Ovary (tissue), 10 donors: ENCODE data around the gene CACNG6. TPM values are rescaled to one million over a fixed set of nuclear protein-coding genes. Genes with fewer than 3 reads are reported as not detected.

Experiments used
- DNase-seq, 5 donors: peaks; one replicate each; pipeline ENCODE4 v3.0.0-alpha.2; 2019 to 2020
- H3K27ac ChIP-seq, 2 donors: fragments of 200-600 bp; one replicate each; pipeline versions ENCODE4 v1.5.1 to v1.8.0; 2019 to 2022
- H3K27me3 ChIP-seq: fragments of 200-600 bp; one replicate; pipeline ENCODE4 v1.8.0; 2022
- H3K36me3 ChIP-seq: fragments of 200-600 bp; sonication (generic); one replicate; pipeline ENCODE4 v1.5.1; 2019
- H3K4me1 ChIP-seq: one replicate; pipeline ENCODE4 v1.8.1; 2013; ENCODE audit warnings: mild to moderate bottlenecking, moderate library complexity; ENCODE audit not compliant: insufficient read depth
- H3K4me3 ChIP-seq: fragments of 200-600 bp; sonication (generic); one replicate; pipeline ENCODE4 v1.5.1; 2017
- H3K9me3 ChIP-seq, 2 donors: fragments of 200-600 bp in 1 of 2; sonication (generic) in 1 of 2; one replicate each; pipeline versions ENCODE4 v1.5.1 to v1.8.1; 2013 to 2019; ENCODE audit warnings: mild to moderate bottlenecking in 1 of 2, moderate library complexity in 1 of 2
- CTCF ChIP-seq, 3 donors: fragments of 450-650 bp in 2 of 3; fragments of 200-600 bp in 1 of 3; IDR thresholded peaks; one replicate each; pipeline versions ENCODE4 v1.5.1 to v1.8.0; 2016 to 2022; ENCODE audit warnings: antibody characterized with exemption in 3 of 3, mild to moderate bottlenecking in 1 of 3
- EP300 ChIP-seq: sonication (generic); formaldehyde crosslinking; IDR thresholded peaks from one replicate; pipeline ENCODE4 v1.6.1; 2017; ENCODE audit warnings: antibody characterized with exemption
- POLR2A ChIP-seq: fragments of 450-650 bp; IDR thresholded peaks from one replicate; pipeline ENCODE4 v1.6.1; 2017; ENCODE audit warnings: antibody characterized with exemption, mild to moderate bottlenecking, moderate library complexity
- WGBS, 3 donors: extraction: QIAGEN DNeasy Blood & Tissue Kit in 1 of 3; methylation state at CpG; one replicate each; pipeline versions ENCODE4 v1.1.5 to v1.1.7; 2013 to 2017; 5-methylcytosine and 5-hydroxymethylcytosine counted together
- intact Hi-C, 4 donors: fragments of 100-400 bp; cut with DNase I; formaldehyde crosslinking; loops; one replicate each; pipeline versions ENCODE4 v1.11.0 to v1.15.1; 2022 to 2023
- long read RNA-seq, 3 donors: library from polyadenylated mRNA in 2 of 3; unstranded in 2 of 3; transcript quantifications; one replicate each; pipeline ENCODE4 v2.0.0 and lab custom pipeline, GENCODE V29; 2021 to 2026
- polyA plus RNA-seq, 2 donors: library from polyadenylated mRNA; stranded (reverse); fragments of 200-250 nt in 1 of 2; fragments of 350-450 nt in 1 of 2; fragmentation: Illumina TruSeq in 1 of 2; extraction: RNeasy Lipid Tissue Mini Kit (QIAGEN cat#74804) in 1 of 2; gene quantifications; one replicate each; pipeline ENCODE4 v1.2.3, GENCODE V29; 2013 to 2014
- total RNA-seq, 7 donors: library from RNA; depleted of rRNA in 2 of 7; stranded (reverse); fragments of >200 nt in 2 of 7; fragmentation: NEBNext Ultra II Directional in 3 of 7; extraction: Animal tissue kit (Norgen Biotek cat#: 25700) in 3 of 7; gene quantifications; one replicate each; pipeline versions ENCODE4 v1.1.0 to v1.2.4, GENCODE V29; 2016 to 2023
- donor health status: DM: no; HTN: no; CAD: no; lungs with moderate emphysema.
- donor health status: DM: no; HTN: no; CAD: no.
- donor health status: Bipolar disorder and iron deficiency.
- donor health status: DM: yes; HTN: yes; CAD: no.
- donor health status: DM: no; HTN: no; CAD: no.
- donor health status: DM: yes; HTN: yes; CAD: no.

Gene CACNG6, protein sequence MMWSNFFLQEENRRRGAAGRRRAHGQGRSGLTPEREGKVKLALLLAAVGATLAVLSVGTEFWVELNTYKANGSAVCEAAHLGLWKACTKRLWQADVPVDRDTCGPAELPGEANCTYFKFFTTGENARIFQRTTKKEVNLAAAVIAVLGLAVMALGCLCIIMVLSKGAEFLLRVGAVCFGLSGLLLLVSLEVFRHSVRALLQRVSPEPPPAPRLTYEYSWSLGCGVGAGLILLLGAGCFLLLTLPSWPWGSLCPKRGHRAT
- total RNA-seq, result 1 to 10 TPM in 1 of 7 donors, under 1 TPM in 1, not detected in 5; 0.15 to 3.2 TPM
- polyA plus RNA-seq, result not detected
- long read RNA-seq, donor 1, result 0 reads
- long read RNA-seq, donor 2, result 0 reads
- long read RNA-seq, donor 3, result 0 reads

GRCh38 chr19:53991224-53992113 lies at the start of gene CACNG6:
Gene CACNG6, plus strand, starts transcription at chr19:53991637. Its CDS starts 1,241 bp downstream, at chr19:53992878.
- Histone ChIP-seq H3K27me3 (no peaks in the 10 kb centered on the region), H3K36me3 (no peaks in the 10 kb centered on the region), H3K4me3 (no peak within 1 kb of the TSS), H3K4me1 (no peaks in the 10 kb centered on the region), H3K9me3 (no peaks in the 10 kb centered on the region), H3K27ac (no peak within 1 kb of the TSS)
- TF ChIP-seq EP300 (no peak), POLR2A (no peak), CTCF (IDR thresholded peaks at IDR 0.05) (no peak)
- DNase-seq, result no peak
- 3 to 9% (median 6%) methylated on average over 30 to 66 of the region's 66 CpGs for WGBS, 3 donors
- intact Hi-C loops, result no loop called here

- TF ChIP-seq EP300, result no peak
- no peak for TF ChIP-seq POLR2A
- TF ChIP-seq CTCF (IDR thresholded peaks at IDR 0.05), result no peak
- 2 to 6% (median 3%) methylated on average over 49 to 55 of the region's 55 CpGs for WGBS, 3 donors
- Histone ChIP-seq H3K9me3 (peaks cover 0 to 8% of the 10 kb centered on the region in 2 donors), H3K4me3 (no peak overlapping the region), H3K4me1 (no peaks in the 10 kb centered on the region), H3K36me3 (no peaks in the 10 kb centered on the region), H3K27ac (no peak overlapping the region), H3K27me3 (no peaks in the 10 kb centered on the region)
- no peak for DNase-seq
- intact Hi-C loops, result no loop called here
These were observed 49.2 kb upstream of the CACNG6 start for GRCh38 chr19:53942001-53942786.

- no peak overlapping the region for H3K4me3 ChIP-seq
- 76 to 80% (median 78%) methylated on average over 4 of the region's 4 CpGs for WGBS, 3 donors
- H3K27ac ChIP-seq, result no peak overlapping the region
- no peaks in the 10 kb centered on the region for H3K4me1 ChIP-seq
- DNase-seq, result no peak
- no peaks in the 10 kb centered on the region for H3K36me3 ChIP-seq
- no peak for TF ChIP-seq CTCF (IDR thresholded peaks at IDR 0.05)
- no peak for TF ChIP-seq EP300
- no peak for TF ChIP-seq POLR2A
- H3K27me3 ChIP-seq, result no peaks in the 10 kb centered on the region
- peaks cover 0 to 8% of the 10 kb centered on the region in 2 donors for H3K9me3 ChIP-seq
- intact Hi-C loops, result no loop called here
These were observed 47.0 kb upstream of the CACNG6 start for GRCh38 chr19:53944416-53944815.

- Histone ChIP-seq H3K36me3 (no peaks in the 10 kb centered on the region), H3K27me3 (no peaks in the 10 kb centered on the region), H3K27ac (no peak overlapping the region), H3K4me3 (no peak overlapping the region), H3K9me3 (peaks cover 0 to 8% of the 10 kb centered on the region in 2 donors), H3K4me1 (no peaks in the 10 kb centered on the region)
- WGBS, 3 donors, result 76 to 83% (median 82%) methylated on average over 4 of the region's 4 CpGs
- no peak for TF ChIP-seq POLR2A
- no peak for DNase-seq
- intact Hi-C loops, result no loop called here
These were observed 46.5 kb upstream of the CACNG6 start for GRCh38 chr19:53944933-53945332.
